Fibroblast of lung (primary cell): Measurements from ENCODE around the gene RAP1GAP2.

Experiments
- EZH2 ChIP-seq: IDR thresholded peaks from 2 replicates; pipeline ENCODE4 v1.5.1; 2012; ENCODE audit warnings: low read length, control low read depth, mild to moderate bottlenecking; ENCODE audit errors: missing control alignments
- TF ChIP-seq, protein P1 (sequence below), 2 donors: IDR thresholded peaks in 1 of 2; conservative IDR thresholded peaks in 1 of 2; 1 replicate in 1 of 2; 2 replicates in 1 of 2; pipeline ENCODE4 v1.5.1; 2011 to 2012; ENCODE audit warnings: low read length in 2 of 2, control low read depth in 1 of 2, inconsistent platforms in 1 of 2, low read depth in 1 of 2, mild to moderate bottlenecking in 1 of 2

DNA sequence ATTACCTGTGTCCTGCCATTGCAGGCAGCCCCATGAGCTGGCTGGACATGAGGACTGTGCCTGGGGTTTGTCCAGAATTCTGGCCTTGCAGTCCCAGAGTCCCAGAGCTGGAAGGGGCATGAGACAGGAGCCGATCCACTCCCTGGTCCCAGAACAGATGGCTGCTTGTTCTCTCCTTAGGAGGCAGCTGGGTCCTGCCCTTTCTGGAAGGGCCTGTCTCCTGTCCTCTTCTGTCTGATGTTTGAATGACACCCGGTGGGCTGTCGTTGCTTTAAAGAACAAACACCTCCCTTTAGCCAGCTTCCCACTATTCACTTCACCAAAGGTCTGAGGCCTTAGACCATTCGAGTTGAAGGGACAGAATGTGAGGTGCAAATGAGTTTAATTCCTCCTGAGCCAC, 63.8 kb downstream of the RAP1GAP2 start:
- TF ChIP-seq, protein P1, sequence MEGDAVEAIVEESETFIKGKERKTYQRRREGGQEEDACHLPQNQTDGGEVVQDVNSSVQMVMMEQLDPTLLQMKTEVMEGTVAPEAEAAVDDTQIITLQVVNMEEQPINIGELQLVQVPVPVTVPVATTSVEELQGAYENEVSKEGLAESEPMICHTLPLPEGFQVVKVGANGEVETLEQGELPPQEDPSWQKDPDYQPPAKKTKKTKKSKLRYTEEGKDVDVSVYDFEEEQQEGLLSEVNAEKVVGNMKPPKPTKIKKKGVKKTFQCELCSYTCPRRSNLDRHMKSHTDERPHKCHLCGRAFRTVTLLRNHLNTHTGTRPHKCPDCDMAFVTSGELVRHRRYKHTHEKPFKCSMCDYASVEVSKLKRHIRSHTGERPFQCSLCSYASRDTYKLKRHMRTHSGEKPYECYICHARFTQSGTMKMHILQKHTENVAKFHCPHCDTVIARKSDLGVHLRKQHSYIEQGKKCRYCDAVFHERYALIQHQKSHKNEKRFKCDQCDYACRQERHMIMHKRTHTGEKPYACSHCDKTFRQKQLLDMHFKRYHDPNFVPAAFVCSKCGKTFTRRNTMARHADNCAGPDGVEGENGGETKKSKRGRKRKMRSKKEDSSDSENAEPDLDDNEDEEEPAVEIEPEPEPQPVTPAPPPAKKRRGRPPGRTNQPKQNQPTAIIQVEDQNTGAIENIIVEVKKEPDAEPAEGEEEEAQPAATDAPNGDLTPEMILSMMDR (conservative IDR thresholded peaks at IDR 0.05 in 1 of 2, IDR thresholded peaks at IDR 0.05 in 1 of 2; ENCODE audit: low read depth in 1 of 2, low read length in 2 of 2) = no peak
- no peak for TF ChIP-seq EZH2
